Stimulated activated CD8-positive, alpha-beta memory T cell treated with anti-CD3 and anti-CD28 coated beads, Interleukin-15, amount 100 ng/mL, for 4 hours (primary cell): ENCODE results near the gene PHRF1.

Experiments
- DNase-seq, 2 donors: peaks; one replicate each; pipeline ENCODE4 v3.0.0-alpha.2; 2020; ENCODE audit warnings: low read depth in 2 of 2

The PHRF1 gene

GRCh38 chr11:598005-598680 lies 21.9 kb downstream of the PHRF1 start:
- no peak for DNase-seq

DNA sequence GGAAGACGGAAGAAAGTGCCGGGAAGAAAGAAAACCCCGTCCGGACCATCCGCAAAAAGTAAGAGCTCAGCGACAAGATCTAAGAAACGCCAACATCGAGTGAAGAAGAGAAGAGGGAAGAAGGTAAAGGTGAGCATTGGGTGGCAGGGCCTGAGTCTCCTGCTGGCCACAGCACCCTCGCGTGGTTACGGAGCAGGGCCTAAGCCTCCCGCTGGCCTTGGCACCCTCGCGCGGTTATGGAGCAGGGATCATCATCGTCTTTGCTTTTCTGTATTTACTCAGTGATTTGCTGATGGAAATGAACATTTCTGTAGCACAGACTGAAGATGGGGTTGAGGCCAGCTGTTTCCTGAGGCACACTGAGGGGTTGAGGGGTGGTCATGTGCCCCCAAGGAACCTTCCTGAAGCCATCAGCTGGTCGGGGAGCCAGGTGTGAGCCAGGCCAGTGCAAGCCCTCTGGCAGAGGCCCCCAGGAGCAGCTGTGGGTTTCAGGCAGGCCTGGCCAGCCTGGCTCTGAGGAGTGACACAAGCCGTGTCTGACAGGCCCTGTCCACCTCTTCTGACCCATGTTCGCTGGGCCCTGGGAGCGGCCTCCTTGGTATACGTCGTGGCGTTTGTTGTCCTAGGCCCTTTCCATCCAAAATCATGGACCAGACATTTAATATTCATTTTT lies 25.4 kb downstream of the PHRF1 start:
- no peak for DNase-seq

DNA sequence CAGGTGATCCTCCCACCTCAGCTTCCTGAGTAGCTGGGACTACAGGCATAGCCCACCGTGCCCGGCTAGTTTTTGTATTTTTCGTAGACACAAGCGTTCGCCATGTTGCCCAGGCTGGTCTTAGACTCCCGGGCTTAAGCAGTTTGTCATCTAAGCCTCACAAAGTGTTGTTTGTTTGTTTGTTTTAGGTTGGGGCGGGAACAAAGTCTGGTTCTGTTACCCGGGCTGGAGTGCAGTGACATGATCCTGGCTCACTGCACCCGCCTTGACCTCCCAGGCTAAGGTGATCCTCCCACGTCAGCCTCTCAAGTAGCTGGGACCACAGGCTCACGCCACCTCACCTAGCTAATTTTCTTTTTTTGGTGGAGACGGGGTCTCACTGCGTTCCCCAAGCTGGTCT lies 26.9 kb downstream of the PHRF1 start:
- no peak for DNase-seq

- DNase-seq: no peak
These were observed 29.2 kb downstream of the PHRF1 start for GRCh38 chr11:605286-606129.

- no peak for DNase-seq
These were observed 30.0 kb downstream of the PHRF1 start for GRCh38 chr11:606245-606644.

- DNase-seq: no peak
These were observed 30.9 kb downstream of the PHRF1 start for GRCh38 chr11:607020-607780.

DNA sequence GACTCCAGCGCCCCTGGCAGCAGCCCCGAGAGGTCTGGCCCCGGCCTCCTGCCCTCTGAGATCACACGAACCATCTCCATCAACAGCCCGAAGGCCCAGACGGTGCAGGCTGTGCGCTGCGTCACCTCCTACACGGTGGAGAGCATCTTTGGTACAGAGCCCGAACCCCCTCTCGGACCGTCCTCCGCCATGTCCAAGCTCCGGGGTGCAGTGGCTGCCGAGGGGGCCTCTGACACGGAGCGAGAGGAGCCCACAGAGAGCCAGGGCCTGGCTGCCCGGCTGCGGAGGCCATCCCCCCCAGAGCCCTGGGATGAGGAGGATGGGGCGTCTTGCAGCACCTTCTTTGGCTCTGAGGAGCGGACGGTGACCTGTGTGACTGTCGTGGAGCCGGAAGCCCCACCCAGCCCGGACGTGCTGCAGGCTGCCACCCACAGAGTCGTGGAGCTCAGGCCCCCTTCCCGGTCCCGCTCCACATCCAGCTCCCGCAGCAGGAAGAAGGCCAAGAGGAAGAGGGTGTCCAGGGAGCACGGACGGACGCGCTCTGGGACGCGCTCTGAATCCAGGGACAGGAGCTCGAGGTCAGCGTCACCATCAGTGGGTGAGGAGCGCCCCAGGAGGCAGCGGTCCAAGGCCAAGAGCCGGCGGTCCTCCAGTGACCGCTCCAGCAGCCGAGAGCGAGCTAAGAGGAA lies 31.8 kb downstream of the PHRF1 start:
- DNase-seq: no peak

GRCh38 chr11:608791-609251 lies 32.6 kb downstream of the PHRF1 start:
- DNase-seq: no peak

DNA sequence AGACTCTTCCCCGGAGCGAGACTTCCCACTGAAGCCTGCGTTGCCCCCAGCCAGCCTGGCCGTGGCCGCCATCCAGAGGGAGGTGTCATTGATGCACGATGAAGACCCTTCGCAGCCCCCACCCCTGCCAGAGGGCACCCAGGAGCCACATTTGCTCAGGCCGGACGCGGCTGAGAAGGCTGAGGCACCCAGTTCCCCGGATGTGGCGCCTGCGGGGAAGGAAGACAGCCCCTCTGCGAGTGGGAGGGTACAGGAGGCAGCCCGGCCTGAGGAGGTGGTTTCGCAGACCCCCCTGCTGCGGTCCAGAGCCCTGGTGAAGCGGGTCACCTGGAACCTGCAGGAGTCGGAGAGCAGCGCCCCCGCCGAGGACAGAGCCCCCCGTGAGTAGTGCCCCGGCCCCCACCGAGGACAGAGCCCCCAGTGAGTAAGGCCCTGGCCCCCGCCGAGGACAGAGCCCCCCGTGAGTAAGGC lies 33.1 kb downstream of the PHRF1 start:
- DNase-seq: no peak

DNA sequence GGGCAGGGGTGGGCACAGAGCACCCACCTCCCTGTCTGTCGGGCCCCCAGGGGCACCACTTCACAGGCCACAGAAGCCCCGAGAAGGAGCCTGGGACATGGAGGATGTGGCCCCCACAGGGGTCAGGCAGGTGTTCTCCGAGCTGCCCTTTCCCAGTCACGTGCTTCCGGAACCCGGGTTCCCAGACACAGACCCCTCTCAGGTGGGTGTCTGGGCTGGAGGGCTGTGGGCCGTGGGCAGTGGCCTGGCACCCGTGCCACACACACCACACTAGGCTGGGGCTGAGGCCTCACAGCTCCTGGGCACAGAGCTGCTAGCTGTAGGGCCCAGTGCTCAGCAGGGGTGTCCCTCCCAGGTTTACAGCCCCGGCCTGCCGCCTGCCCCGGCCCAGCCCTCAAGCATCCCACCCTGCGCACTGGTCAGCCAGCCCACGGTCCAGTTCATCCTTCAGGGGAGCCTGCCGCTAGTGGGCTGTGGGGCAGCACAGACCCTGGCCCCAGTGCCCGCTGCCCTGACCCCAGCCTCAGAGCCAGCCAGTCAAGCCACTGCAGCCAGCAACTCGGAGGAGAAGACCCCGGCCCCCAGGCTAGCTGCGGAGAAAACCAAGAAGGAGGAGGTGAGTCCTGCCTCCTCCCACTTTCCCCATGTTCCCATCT lies 34.0 kb downstream of the PHRF1 start:
- no peak for DNase-seq

- DNase-seq: no peak
These were observed 35.0 kb downstream of the PHRF1 start for GRCh38 chr11:611001-611996.

- no peak for DNase-seq
These were observed 36.1 kb downstream of the PHRF1 start for GRCh38 chr11:612201-612960.

GRCh38 chr11:612961-613300 lies 36.7 kb downstream of the PHRF1 start:
- no peak for DNase-seq

DNA sequence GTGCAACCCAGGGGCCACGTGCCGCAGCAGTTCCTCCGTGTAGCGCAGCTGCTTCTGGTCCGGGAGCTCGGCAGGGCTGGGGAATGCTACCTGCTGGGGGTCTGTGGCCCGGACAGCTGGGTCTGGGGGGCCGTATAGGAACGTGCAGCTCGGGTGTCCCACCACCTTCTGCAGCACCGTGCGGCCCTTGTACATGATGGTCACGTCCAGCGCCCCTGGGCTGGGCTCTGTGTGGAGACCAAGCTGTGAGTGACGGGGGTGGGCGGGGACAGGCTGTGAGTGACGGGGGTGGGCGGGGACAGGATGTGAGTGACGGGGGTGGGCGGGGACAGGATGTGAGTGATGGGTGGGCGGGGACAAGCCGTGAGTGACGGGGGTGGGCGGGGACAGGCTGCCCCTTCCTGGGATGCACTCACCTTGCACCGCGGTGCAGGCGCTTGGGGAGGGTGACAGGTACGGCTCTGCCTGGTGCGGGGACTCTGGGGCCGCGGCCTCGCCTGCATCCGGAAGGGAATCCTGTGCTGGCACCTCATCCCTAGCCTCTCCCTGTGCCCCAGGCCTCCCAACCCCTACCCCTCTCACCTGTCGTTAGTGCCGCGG lies 37.2 kb downstream of the PHRF1 start:
- DNase-seq: peak; percentile 62 to 64

DNA sequence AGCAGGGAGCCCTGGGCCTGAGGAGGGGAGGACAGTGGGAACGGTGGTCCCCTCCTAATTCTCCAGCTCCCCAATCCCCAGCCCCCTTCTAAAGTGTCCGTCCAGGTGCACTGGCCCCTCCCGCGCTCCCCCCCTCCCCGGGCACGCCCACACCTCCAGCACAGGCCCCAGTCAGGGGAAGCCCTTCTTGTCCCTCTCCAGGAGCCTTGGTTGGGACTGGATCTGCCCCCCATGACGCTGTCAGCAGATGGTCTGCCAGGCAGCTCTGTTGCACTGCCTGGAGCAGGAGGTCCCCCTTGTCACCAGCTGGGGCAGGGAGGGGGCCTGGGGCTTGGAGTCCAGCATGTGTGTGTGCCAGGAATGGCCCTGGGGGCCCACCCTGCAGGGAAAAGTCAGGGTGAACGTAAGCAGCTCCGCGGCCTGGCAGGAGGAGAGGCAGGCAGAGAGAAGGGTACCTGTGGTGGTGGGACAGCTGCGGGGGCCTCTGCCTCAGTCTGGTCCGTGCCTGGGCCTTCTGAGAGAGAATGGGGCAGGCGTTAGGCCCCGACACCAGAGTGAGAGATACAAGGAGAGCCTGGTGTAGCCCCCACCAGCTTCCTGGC lies 37.9 kb downstream of the PHRF1 start:
- DNase-seq: no peak

- no peak for DNase-seq
These were observed 38.6 kb downstream of the PHRF1 start for GRCh38 chr11:614623-615503.
